GM12878 (cell line): ENCODE data around the gene SUPT3H.

Experiments
- BACH1 ChIP-seq: fragments of 450-650 bp; IDR thresholded peaks from 2 replicates; pipeline ENCODE4 v1.6.1; 2017; ENCODE audit warnings: mild to moderate bottlenecking, borderline replicate concordance
- BCL11A ChIP-seq: IDR thresholded peaks from 2 replicates; pipeline ENCODE4 v1.6.1; 2011; ENCODE audit warnings: low read depth, low read length
- CBX3 ChIP-seq: fragments of 200-600 bp; sonication (generic); IDR thresholded peaks from 2 replicates; pipeline ENCODE4 v1.6.1; 2016; ENCODE audit warnings: low read depth, borderline replicate concordance
- CHD1 ChIP-seq: IDR thresholded peaks from 2 replicates; pipeline ENCODE4 v1.6.1; 2012; ENCODE audit warnings: low read depth, low read length, improper control_type of control experiment
- DPF2 ChIP-seq: fragments of 450-650 bp; IDR thresholded peaks from 2 replicates; pipeline ENCODE4 v1.6.1; 2017; ENCODE audit warnings: mild to moderate bottlenecking
- MTA3 ChIP-seq: IDR thresholded peaks from 2 replicates; pipeline ENCODE4 v1.6.1; 2012; ENCODE audit warnings: low read length, inconsistent platforms, borderline replicate concordance
- MYC ChIP-seq: IDR thresholded peaks from 2 replicates; pipeline ENCODE4 v1.6.1; 2011; ENCODE audit warnings: mild to moderate bottlenecking, low read length, moderate library complexity, inconsistent platforms; ENCODE audit not compliant: insufficient read depth, insufficient replicate concordance, insufficient read length, severe bottlenecking
- POLR2AphosphoS2 ChIP-seq: IDR thresholded peaks from 2 replicates; pipeline ENCODE4 v1.6.1; 2011; ENCODE audit warnings: low read depth, mild to moderate bottlenecking, low read length, improper control_type of control experiment, moderate library complexity
- SIX5 ChIP-seq: IDR thresholded peaks from 2 replicates; pipeline ENCODE4 v1.6.1; 2011; ENCODE audit warnings: mild to moderate bottlenecking, low read depth, low read length, moderate library complexity; ENCODE audit not compliant: severe bottlenecking
- SMC3 ChIP-seq: IDR thresholded peaks from 2 replicates; pipeline ENCODE4 v1.6.1; 2011; ENCODE audit warnings: low read length, improper control_type of control experiment, borderline replicate concordance
- SP1 ChIP-seq: IDR thresholded peaks from one replicate; pipeline ENCODE4 v1.6.1; 2011; ENCODE audit warnings: low read depth, low read length
- TARDBP ChIP-seq: IDR thresholded peaks from 2 replicates; pipeline ENCODE4 v1.6.1; 2016; ENCODE audit warnings: borderline replicate concordance
- TF ChIP-seq, protein P1 (sequence below), 3 experiments: IDR thresholded peaks in 2 of 3; conservative IDR thresholded peaks in 1 of 3; 2 replicates each; pipeline ENCODE4 v1.5.1; 2011; ENCODE audit warnings: low read depth in 3 of 3, low read length in 3 of 3, mild to moderate bottlenecking in 3 of 3, control low read depth in 2 of 3, moderate library complexity in 2 of 3, inconsistent platforms in 1 of 3, mixed read lengths in 1 of 3; ENCODE audit not compliant: control insufficient read depth in 2 of 3, insufficient read depth in 1 of 3; ENCODE audit errors: extremely low read depth in 1 of 3

- TF ChIP-seq MTA3, result no peak
- TF ChIP-seq CBX3, result no peak
- TF ChIP-seq, protein P1, sequence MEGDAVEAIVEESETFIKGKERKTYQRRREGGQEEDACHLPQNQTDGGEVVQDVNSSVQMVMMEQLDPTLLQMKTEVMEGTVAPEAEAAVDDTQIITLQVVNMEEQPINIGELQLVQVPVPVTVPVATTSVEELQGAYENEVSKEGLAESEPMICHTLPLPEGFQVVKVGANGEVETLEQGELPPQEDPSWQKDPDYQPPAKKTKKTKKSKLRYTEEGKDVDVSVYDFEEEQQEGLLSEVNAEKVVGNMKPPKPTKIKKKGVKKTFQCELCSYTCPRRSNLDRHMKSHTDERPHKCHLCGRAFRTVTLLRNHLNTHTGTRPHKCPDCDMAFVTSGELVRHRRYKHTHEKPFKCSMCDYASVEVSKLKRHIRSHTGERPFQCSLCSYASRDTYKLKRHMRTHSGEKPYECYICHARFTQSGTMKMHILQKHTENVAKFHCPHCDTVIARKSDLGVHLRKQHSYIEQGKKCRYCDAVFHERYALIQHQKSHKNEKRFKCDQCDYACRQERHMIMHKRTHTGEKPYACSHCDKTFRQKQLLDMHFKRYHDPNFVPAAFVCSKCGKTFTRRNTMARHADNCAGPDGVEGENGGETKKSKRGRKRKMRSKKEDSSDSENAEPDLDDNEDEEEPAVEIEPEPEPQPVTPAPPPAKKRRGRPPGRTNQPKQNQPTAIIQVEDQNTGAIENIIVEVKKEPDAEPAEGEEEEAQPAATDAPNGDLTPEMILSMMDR (IDR thresholded peaks at IDR 0.05 in 2 of 3, conservative IDR thresholded peaks at IDR 0.05 in 1 of 3; ENCODE audit: control insufficient read depth in 2 of 3, extremely low read depth in 1 of 3, insufficient read depth in 1 of 3, low read depth in 3 of 3, low read length in 3 of 3), result no peak
- no peak for TF ChIP-seq BCL11A
- TF ChIP-seq POLR2AphosphoS2, result no peak
- TF ChIP-seq SP1, result no peak
- TF ChIP-seq BACH1, result no peak
- no peak for TF ChIP-seq DPF2
- TF ChIP-seq SMC3, result no peak
- no peak for TF ChIP-seq SIX5
- TF ChIP-seq TARDBP, result no peak
- no peak for TF ChIP-seq MYC
- no peak for TF ChIP-seq CHD1
These were observed 549.0 kb downstream of the SUPT3H start for GRCh38 chr6:44828780-44829179.
